Measurements from ENCODE around the gene SIVA1.

DNA sequence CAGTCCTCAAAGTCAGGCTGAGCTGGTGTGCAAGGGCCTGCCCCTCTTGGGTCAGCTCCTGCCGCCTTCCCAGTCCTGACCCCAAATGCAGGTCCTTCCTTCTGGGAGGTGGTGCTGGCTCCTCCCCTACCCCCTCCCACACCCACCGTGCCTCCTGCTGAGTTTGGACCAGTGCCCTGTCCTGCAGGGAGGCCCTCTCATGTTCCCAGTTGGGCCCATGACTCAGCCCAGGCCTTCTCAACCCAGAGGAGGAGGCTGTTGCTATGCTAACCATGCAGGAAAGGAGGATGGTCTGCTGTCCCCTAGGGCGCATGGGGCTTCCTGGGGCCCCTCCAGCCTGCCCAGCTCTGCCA is 52.4 kb downstream of the SIVA1 start:
- TF ChIP-seq GATA2 (IDR thresholded peaks at IDR 0.05; ENCODE audit: low read depth, low read length): no peak
- no peak for TF ChIP-seq GATA3 (IDR thresholded peaks at IDR 0.05; ENCODE audit: low read depth, low read length)

All from SH-SY5Y (cell line).